Measurements from ENCODE around the gene BAZ2A.

DNA sequence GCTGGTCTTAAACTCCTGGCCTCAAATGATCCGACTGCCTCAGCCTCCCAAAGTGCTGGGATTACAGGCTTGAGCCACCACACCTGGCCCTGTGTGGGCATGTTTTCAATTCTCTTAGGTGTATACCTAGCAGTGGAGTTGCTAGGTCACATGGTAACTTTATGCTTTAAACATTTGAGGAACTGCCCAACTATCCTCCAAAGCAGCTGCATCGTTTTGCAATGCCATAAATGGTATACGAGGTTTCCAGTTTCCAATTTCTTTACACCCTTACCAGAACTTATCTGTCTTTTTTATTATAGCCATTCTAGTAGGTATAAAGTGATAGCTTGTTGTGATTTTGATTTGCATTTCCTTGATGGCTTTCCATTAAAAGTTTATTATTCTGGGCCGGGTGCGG is 83.4 kb downstream of the BAZ2A start:
- TF ChIP-seq CTCF (IDR thresholded peaks at IDR 0.05 in 2 of 3, conservative IDR thresholded peaks at IDR 0.05 in 1 of 3; ENCODE audit: borderline replicate concordance in 1 of 3, insufficient read depth in 1 of 3, low read depth in 2 of 3, low read length in 2 of 3) (no peak), FOSL1 (IDR thresholded peaks at IDR 0.05; ENCODE audit: low read depth) (no peak), ZNF274 (IDR thresholded peaks at IDR 0.05; ENCODE audit: low read depth, low read length) (no peak), POLR2A (IDR thresholded peaks at IDR 0.05; ENCODE audit: borderline replicate concordance, extremely low read depth, insufficient read depth, insufficient read length) (no peak), JUND (IDR thresholded peaks at IDR 0.05) (no peak), SP1 (IDR thresholded peaks at IDR 0.05; ENCODE audit: low read depth) (no peak), MAX (IDR thresholded peaks at IDR 0.05) (no peak), SIN3A (IDR thresholded peaks at IDR 0.05; ENCODE audit: low read depth) (no peak)
